Neural cell (in vitro differentiated cells): ENCODE results near the gene MSI2.

Experiments
- CTCF ChIP-seq: fragments of 450-650 bp; IDR thresholded peaks from 2 replicates; pipeline ENCODE4 v1.5.1; 2014; ENCODE audit warnings: antibody characterized with exemption, mild to moderate bottlenecking, moderate library complexity; ENCODE audit not compliant: poor library complexity, severe bottlenecking
- EZH2 ChIP-seq: fragments of 200-600, 300-800 bp; shearing (Covaris generic), sonication (generic); IDR thresholded peaks from 2 replicates; pipeline ENCODE4 v1.6.1; 2014; ENCODE audit warnings: antibody characterized with exemption, low read length, borderline replicate concordance, mild to moderate bottlenecking; ENCODE audit not compliant: insufficient read depth, poor library complexity, severe bottlenecking
- MXI1 ChIP-seq: fragments of 450-650 bp; conservative IDR thresholded peaks from 2 replicates; pipeline ENCODE4 v1.6.1; 2014; ENCODE audit warnings: antibody characterized with exemption, mild to moderate bottlenecking; ENCODE audit not compliant: poor library complexity, severe bottlenecking
- POLR2AphosphoS5 ChIP-seq: IDR thresholded peaks from 2 replicates; pipeline ENCODE4 v1.6.1; 2012
- RAD21 ChIP-seq: fragments of 450-650 bp; conservative IDR thresholded peaks from 2 replicates; pipeline ENCODE4 v1.6.1; 2014; ENCODE audit warnings: antibody characterized with exemption, mild to moderate bottlenecking, moderate library complexity
- SMC3 ChIP-seq: fragments of 450-650 bp; conservative IDR thresholded peaks from 2 replicates; pipeline ENCODE4 v1.6.1; 2014; ENCODE audit warnings: antibody characterized with exemption, mild to moderate bottlenecking, moderate library complexity; ENCODE audit not compliant: poor library complexity

GRCh38 chr17:57649191-57649590 lies 392.9 kb downstream of the MSI2 start:
- TF ChIP-seq CTCF (no peak), MXI1 (no peak), SMC3 (no peak), EZH2 (no peak), POLR2AphosphoS5 (no peak), RAD21 (no peak)
